Loucy (cell line): ENCODE results near the gene MIR17HG.
"Not testable (repeated sequence)": the region's sequence is repeated elsewhere in the genome, so short reads cannot be mapped to it uniquely, and the experiment has no call there.

Experiments
- CTCF ChIP-seq: fragments of 200-600 bp; sonication (generic); conservative IDR thresholded peaks from 2 replicates; pipeline ENCODE4 v1.5.1; 2014; ENCODE audit warnings: mild to moderate bottlenecking, antibody characterized with exemption, low read length
- EZH2phosphoT487 ChIP-seq: fragments of 200-600 bp; IDR thresholded peaks from 2 replicates; pipeline ENCODE4 v1.6.1; 2018; ENCODE audit warnings: antibody characterized with exemption, mild to moderate bottlenecking, moderate library complexity, borderline replicate concordance

- TF ChIP-seq CTCF, EZH2phosphoT487: not testable (repeated sequence)
Measured at GRCh38 chr13:91352891-91353290, 5.4 kb downstream of the MIR17HG start.
